Fibroblast of skin of left biceps (primary cell): Measurements from ENCODE around the gene NTM.
"Not testable (repeated sequence)": the region's sequence is repeated elsewhere in the genome, so short reads cannot be mapped to it uniquely, and the experiment has no call there.

ENCODE experiments used
- DNase-seq, 2 experiments: peaks; one replicate each; pipeline ENCODE4 v3.0.0-alpha.2; 2013; ENCODE audit warnings: low read depth in 2 of 2

Gene NTM

DNA sequence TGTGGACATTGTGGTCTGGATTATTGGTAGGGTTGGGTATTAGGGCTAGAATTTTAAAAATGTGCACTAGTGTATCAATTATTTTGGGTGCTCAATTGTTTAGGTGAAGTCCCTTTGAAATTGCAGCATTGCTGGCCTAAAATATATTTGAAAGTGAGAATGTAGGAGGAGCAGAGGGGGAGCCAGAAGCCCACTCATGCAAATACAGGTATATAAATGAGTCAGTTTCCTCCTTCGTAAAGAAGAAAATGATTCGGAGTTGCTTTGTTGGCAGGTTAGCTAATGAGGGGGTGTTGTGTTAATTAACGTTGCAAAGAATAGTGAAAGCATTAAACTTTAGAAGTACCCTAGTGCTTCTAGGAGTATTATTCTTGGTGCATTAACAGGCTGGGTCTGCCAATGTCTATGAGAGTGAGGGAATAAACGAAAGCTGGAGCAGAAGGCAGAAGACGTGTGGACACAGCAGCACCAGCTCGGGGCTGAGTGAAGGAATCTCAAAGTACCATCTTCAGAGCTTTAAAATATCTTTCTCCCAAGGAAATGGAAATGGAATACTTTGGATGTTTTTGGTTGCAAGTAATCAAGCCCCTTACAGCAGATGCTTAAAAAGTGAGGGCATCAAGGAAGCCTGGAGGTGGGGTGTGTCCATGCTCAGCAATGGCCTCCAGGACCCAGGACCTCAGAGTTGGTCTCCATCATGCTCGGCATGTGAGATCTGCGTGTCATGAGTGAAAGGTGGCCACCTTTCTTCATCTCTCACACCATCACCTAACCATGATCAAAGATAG, 522.9 kb downstream of the NTM start:
- no peak for DNase-seq

DNA sequence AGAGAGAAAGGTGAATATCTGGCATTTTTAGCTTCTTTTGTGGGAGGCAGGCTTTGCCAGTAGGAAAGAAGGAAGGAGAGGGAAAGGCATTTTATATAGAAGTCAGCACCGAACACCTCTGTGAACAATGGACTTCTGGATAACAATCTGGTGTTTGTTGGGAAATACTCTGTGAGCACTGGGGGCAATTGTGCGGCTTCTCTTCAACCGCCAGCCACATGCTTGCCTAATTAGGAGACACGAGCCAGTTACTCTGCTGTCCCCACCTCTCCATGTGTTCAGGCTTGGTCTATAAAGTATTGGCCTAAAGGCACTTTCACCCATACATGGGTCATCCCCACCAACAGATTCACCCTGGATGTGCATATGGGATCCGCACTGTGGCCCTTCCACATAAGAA, 523.6 kb downstream of the NTM start:
- DNase-seq = no peak

DNA sequence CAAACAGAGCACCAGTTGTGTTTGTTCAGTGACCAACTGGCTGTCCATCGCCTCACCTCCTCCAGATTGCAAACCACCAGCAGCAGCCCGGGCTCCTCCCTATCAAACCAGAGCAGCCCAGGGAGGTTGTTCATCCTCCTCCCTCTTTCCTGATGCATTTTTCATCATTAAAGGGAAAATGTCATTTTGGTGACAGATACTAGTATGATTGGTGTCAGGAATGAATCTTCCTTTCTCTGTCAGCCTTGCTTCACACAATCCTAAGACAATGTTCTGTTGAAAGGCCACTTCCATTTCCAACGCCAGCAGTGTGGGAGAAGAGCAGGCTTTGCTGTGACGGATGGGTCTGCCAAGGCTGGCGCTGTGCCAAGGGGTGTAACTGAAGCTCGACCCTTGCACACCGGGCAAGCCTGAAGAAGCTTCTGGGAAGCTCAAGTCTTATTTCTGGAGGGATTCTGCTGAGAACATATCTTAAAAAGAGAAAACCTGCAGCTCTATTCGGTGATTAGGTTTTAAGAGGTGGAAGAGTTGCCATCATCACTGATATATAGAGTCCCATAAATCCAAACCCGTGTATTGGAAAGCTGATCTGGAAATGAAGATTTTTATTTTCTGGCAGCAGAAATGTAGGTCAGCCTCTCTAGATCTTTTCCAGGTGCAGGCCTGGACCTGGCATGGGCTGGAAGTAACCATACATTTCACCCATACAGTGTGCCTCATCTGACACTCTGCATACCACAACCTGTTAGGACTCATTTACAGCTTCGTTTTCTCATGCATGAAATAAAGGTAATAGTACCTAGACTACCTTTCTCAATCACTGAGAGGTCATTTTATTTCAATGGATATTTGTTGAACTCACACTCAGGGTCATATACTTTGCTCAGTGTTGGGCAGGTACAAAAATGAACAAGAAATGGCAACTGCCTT, 524.5 kb downstream of the NTM start:
- DNase-seq = no peak

DNA sequence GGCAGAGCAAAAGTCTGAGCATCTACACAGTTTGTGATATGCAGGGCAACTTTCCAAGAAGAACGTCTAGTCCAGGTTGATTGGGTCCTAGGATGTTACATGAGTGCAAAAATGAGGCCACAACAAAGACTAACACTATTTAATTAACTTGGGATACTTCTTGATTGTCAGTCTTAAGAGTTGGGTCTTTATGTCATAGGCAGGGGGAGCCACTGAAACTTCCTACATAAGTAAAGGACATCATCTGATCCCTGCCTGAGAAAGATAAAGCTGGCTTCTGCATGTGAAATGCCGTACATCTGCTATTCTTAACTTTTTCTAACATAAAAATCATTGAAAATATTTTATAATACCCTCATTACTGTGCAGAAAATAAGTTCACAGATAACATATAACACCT, 525.5 kb downstream of the NTM start:
- DNase-seq = no peak

DNA sequence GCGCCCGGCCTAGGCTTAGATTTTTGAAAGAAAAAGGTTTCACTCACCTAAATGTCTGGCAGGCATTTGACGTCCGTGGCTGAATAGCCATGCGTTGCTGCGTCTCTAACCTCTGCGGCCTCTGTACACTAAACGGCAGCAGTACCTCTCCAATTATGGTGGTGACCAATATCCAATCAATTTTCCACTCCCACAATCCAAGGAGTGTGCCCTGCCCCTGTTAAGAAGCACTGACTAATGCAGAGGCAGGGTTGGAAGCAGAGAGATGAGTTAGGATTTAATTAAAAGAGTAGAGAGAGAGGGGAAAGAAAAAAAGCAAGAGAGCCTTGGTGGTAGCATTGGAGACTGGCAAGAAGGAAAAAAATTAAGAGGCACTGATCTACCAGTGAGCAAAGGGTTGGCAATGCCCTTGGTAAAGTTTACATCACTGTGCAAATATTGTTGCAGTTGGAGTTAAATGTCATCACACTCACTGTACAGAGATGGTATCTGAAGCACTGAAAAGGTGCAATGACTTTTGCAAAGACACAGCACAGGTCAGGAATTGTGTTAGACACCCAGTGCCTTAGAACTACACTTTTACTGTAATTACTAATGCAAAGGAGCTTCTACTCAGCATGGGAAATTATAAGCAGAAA, 526.7 kb downstream of the NTM start:
- no peak for DNase-seq

DNA sequence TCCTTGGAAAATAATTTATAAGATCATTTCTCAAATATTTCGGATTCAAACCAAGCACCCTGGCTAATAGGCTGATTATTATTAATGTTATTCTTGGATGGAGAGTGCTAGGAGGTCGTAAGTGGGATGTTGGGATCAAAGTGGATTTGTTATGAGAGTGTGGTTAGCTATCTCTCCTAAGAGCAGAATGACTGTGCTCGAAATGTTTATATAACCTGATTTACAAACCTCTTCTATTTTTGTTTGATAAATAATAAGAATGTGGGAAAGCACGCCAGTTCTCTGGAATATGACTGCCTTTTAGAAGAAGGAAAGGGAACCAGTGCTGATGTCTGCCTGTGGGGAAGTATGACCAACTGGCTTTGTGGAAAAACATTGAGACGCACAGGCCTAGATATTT, 527.5 kb downstream of the NTM start:
- no peak for DNase-seq

DNA sequence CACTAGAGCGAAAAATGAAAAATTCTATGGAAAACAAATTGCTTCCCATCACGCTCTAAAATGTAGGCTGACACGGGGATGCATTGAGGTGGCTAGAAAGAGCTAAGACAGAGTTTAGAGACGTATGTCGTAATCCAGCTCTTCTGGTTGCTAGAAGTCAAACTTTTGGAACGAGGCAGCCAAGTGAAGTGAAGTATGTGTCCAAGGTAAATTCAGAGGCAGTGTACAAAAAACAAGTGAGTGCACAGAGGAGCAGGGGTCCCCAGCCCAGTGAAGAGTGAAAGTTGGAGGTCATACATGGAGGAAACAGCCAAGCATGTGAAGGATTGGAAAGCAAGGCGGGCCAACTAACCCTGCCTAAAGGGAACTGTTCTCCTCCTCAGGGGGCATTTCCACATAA, 528.5 kb downstream of the NTM start:
- no peak for DNase-seq

DNA sequence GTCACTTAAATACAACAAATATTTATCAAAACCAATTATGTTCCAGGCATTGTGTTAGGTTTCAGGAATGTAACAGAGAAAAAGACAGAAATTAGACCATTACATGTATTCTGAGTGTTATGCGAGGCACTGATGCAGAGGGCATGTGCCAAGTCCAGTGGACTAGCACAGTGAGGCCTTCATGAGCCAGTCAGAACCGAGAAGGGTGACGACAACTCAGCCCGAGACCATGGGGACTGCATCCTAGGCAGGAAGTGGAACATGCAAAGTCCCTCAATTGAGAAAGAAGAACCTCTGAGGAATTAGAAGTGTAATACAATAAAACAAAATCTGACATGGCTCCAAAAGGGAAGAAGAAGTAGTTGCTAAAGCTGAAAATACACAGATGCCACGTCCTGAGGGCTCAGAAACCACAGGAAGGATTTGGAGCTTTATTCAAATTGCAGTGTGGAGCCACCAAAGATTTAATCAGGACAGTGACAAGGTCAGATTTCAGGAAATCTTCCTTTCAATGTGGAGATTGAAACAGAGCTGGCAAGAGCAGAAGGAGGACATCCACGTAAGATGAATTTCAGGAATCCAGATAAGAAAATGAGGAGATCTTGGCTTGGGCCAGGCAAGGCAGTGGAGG, 529.6 kb downstream of the NTM start:
- DNase-seq = no peak

DNA sequence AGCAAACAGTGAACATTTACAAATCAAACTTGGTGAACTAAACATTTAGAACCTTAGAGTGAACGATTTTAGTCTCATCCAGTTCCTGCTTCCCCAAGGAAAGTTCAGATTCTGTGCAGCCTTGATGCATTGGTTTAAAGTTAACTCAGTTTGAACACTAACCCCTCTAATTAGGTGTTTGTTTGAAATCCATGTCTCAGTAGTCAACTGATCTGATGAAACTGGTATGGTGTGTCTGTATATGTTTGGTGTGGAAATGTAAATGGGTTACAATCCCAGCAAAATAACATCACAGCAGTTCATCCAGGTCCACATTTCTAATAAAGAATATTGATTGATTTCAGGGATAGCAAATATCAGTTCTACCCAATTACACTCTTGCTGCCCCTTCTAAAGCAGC, 532.0 kb downstream of the NTM start:
- DNase-seq = no peak

DNA sequence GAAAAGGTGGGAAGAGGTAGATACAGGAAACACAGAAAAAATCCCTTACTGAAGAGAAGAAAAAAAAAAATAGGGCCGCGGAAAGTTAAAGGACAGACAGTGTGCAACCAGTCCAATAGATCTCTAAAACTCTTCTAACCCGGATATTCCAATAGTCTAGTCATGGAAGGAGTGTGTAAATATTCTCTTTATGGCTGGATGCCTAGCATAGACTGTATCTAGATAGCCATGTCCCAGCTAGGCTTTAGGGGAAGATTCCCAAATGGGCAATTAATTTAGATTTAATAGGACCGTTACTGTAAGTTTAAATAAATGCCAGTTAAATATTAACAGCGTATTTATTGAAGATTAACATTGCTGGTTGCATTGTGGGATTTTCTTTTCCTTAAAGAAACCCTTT, 532.7 kb downstream of the NTM start:
- DNase-seq = no peak

DNA sequence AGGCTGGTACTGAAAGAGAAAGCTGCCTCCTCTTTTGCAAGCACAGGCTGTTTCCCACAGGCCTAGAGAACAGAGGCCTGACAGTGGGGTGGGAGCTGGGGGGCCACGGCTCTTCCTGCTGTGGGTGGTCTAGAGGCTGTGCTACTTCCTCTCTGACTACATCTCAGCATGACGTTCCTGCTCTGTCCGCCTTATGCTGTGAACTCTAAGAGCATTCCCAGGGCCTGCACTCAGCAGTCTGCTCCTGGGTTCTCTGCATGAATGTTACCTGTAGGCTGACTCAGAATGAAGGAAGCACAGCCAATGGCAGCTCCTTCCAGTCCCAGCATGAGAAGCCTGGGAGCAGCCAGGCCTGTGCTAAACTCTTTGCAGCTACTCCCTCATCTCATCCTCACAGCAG, 534.3 kb downstream of the NTM start:
- DNase-seq = no peak

DNA sequence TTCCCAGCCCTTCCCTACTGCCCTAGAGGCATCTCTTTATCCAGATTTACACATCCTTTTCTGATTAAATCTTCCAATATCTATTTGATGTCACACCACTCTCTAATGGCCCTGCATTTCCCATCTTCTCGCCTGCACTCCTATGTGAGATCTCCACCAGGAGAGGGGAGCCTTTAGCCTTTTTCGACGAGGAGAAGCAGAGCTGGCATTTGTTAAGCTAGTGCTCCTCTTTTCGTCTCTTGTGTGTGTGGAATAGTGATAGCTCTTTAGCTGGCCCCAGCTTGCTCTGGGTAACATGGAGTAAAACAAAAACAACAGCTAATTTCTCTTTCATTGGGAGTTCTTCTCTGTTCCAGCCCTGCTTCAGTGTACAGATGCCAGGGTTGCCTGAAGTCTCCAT, 536.5 kb downstream of the NTM start:
- DNase-seq = no peak

DNA sequence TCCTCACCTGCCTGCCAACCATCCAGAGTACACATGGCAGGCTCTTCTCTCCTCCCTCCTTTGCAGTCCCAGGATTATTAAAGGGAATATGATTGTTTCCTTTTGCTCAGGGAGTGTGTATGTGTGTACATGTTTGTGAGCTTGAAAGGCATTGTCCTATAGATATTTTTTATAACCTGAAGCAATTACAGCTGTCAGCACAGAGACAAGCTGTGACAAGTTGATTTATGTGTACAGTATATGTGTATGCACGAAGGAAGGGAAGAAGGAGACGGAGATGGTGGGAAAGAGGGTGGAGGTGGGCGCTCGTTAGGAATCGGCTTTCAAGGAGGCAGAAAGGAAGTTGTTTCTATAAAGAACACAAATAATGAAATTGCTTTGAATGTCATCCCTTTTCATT, 537.0 kb downstream of the NTM start:
- DNase-seq = no peak

DNA sequence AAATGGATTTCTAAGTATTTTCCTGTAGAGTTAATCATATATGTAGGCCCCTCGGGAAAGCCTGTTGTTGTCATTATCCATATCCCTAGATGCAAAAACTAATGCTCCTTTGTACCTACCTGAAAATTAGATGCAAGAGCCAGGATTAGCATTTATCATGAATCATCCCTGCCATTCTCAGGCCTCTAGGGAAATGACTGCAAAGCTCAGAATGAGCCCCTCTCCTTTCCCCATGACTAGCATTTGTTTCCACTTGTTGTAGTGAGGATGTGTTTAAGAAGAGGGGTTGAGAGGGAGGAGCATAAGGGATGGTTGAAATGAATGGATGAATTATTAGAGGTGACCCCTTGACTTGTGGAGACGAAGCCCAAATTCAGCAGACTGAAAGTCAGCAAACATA, 537.9 kb downstream of the NTM start:
- no peak for DNase-seq

DNA sequence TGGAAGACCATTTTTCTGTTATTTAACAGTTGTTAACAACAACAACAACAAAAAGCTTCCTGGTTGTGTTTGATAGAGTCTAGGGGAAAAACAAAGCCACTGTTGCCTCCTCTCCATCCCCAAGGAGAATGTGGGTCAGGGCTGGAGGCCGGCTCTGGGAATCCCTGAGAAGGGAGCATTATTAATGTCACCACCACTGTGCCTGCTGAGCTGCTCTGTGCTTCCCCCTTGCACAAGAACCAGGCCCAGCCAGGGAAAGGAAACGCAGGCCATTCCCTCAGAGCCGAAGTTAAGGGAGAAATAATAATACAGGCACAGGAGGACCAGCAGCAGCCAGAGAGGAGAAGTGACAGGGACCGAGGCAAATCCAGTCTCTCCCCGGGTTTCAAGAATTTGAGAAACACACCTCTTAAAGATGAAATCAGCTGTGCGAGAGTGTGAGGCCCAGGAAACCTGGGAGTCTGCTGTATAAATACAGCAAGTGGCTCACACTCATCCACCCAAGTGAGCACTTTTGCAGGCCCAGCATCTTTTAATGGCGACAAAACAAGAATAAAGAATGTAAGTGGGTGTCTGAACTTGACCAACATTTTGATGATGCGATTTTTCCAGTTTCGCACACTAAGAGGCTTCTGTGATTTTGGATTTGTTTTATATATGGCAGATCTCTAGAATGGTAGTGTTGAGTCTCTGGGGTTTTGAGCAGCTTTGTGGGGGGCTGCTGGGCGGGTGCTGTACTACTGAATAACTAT, 539.2 kb downstream of the NTM start:
- DNase-seq = no peak

DNA sequence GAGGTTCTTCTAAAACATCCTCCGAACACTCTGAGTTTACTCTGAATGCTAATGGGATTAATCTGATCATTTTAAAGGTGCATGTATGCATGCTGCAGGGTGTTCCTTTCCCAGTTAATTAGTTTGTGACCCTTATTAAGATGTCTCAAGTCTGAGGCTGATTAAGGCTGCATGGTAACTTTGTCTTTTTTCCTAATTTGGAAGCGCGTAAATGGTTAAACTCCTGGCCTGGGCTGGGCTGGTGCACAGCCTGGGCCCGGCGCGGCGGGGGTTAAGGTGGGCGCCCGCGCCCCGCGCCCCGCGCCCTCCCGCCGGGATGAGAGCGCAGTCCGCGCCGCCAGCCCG, 539.7 kb downstream of the NTM start:
- no peak for DNase-seq

DNA sequence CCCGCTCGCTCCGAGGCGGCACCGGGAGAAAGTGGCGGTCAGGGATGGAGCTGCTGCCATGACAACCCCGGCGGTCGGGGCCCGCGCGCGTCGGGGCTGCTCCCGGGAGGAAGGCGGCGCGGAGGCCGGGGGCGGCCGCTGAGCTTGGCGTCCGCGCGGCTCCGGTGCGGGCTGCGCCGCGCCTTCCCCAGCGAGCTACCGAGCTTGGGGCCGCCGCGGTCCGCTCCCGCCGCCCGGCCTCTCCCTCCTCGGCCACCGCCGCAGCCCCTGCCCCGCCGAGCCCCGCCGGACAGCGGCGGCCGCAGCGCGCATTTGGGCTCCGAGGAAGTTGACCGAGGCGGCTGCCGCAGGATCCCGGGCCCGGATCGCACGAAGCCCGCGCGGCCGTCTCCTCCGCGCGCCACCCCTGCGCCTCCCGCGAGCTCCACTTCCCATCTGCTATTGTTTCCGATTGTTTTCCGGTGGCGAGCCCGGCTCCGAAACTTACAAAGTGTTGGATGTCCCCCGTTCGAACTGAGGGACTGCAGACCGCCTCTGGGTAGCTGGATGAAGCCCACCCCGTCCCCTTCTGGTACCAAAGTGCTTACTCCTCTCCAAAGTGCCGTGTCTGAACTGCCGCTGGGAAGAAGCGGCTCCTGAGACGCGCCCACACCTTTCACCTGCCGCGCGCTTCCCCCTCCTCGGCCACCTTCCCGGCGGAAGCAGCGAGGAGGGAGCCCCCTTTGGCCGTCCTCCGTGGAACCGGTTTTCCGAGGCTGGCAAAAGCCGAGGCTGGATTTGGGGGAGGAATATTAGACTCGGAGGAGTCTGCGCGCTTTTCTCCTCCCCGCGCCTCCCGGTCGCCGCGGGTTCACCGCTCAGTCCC, 540.3 kb downstream of the NTM start:
- DNase-seq = no peak

DNA sequence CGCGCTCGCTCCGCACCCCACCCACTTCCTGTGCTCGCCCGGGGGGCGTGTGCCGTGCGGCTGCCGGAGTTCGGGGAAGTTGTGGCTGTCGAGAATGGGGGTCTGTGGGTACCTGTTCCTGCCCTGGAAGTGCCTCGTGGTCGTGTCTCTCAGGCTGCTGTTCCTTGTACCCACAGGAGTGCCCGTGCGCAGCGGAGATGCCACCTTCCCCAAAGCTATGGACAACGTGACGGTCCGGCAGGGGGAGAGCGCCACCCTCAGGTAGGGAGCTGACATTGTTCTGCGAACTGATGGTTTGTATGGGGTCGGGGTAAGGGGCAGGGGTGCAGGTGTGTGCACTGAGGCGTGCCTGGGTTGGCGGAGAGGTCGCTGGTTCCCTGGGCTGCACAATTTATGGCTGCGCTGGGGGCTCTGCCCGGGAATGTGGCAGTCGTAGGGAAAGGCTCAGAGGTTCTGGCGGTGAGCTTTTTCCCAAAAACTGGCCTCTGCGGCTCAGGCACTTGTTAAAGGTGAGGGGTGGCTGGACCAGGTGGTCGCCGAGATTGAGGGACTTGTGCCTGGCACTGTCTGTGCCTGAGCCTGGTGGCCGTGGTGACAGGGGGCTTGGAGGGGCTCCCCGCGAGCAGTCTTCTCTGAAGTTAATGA, 541.1 kb downstream of the NTM start:
- not testable (repeated sequence) for DNase-seq

DNA sequence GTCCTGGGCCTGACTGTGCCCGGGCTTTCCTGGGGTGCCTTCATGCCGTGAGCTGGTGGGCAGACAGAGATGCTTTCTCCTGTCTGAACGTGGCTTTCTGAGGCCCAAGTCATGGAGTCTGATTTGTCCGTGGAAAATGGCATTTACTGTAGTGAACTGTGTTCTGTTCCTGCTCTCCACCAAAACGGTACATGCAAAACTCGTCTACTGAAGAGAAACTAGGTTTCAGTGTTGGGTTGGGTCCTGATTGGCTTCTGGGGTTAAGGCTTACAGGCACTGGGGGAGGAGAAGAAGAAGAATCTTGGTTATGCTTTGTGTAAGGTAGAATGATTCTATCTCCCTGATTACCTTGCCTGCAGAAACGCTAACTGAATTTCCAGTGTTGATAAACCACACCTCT, 541.7 kb downstream of the NTM start:
- DNase-seq = no peak

DNA sequence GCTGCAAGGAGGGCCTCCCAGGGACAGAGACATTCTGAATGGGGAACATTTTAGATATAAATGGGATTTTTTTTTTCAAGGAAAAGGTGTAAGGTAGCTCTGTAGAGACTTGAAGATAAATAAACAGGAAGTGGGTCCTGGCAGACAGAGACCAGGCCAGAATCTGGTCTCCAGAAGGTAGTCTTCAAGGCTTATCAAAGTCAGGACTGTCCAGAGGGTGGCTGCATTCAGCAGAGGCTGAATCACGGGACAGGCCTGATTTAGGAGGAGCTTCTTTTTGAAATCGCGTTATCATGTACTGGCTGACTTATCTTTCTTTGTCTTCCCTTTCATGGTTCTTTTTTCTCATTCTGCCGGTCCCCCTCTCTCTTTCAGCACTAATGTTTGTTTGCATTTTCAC, 542.9 kb downstream of the NTM start:
- DNase-seq = no peak
